Immature natural killer cell (primary cell): ENCODE data around the gene FHAD1. TPM values are rescaled to one million over a fixed set of nuclear protein-coding genes. Genes with fewer than 3 reads are reported as not detected.

Experiments
- DNase-seq, 3 donors: peaks; one replicate each; pipeline ENCODE4 v3.0.0; 2022; ENCODE audit warnings: mixed read lengths in 1 of 3
- H3K27ac Mint-ChIP-seq, 6 donors: one replicate each; pipeline ENCODE4 v1.8.0; 2020; ENCODE audit warnings: mixed read lengths in 6 of 6, mild to moderate bottlenecking in 5 of 6, inconsistent platforms in 4 of 6, moderate library complexity in 3 of 6
- H3K27me3 Mint-ChIP-seq, 3 donors: one replicate each; pipeline ENCODE4 v1.8.0; 2020 to 2021; ENCODE audit warnings: low read depth in 3 of 3, mild to moderate bottlenecking in 3 of 3, mixed read lengths in 3 of 3, moderate library complexity in 3 of 3, inconsistent platforms in 1 of 3
- H3K36me3 Mint-ChIP-seq, 3 donors: one replicate each; pipeline ENCODE4 v1.8.0; 2020; ENCODE audit warnings: mixed read lengths in 3 of 3, inconsistent platforms in 2 of 3, mild to moderate bottlenecking in 2 of 3
- H3K4me1 Mint-ChIP-seq, 2 donors: one replicate each; pipeline ENCODE4 v1.8.0; 2020; ENCODE audit warnings: inconsistent platforms in 2 of 2, mild to moderate bottlenecking in 2 of 2, mixed read lengths in 2 of 2, moderate library complexity in 1 of 2
- H3K4me3 Mint-ChIP-seq, 5 donors: one replicate each; pipeline ENCODE4 v1.8.0; 2020; ENCODE audit warnings: mild to moderate bottlenecking in 5 of 5, mixed read lengths in 5 of 5, inconsistent platforms in 3 of 5, moderate library complexity in 3 of 5
- H3K9me3 Mint-ChIP-seq, 6 donors: one replicate each; pipeline ENCODE4 v1.8.0; 2020; ENCODE audit warnings: mild to moderate bottlenecking in 6 of 6, mixed read lengths in 6 of 6, inconsistent platforms in 4 of 6, moderate library complexity in 3 of 6
- polyA plus RNA-seq, 3 donors: library from polyadenylated mRNA; unstranded; fragments of 300-500 nt; fragmentation: Illumina TruSeq; gene quantifications; one replicate each; pipeline ENCODE4 v1.2.3, GENCODE V29; 2021

Gene FHAD1
- polyA plus RNA-seq, 3 donors from 2014 or later, result 0.28 TPM; not detected in 2

GRCh38 chr1:15344380-15344779, 97.4 kb downstream of the FHAD1 start:
- DNase-seq, result no peak
- H3K4me1 Mint-ChIP-seq, result peaks cover 95% of the 10 kb centered on the region in 2 donors
- peak overlapping the region; percentile 93 to 98 (median 96) for H3K27ac Mint-ChIP-seq
- H3K9me3 Mint-ChIP-seq, result peaks cover 0 to 2% (median 0%) of the 10 kb centered on the region in 6 donors
- H3K36me3 Mint-ChIP-seq, result no peaks in the 10 kb centered on the region
- peaks cover 2 to 17% (median 2%) of the 10 kb centered on the region in 3 donors for H3K27me3 Mint-ChIP-seq
- H3K4me3 Mint-ChIP-seq, result peak overlapping the region; percentile 67 to 94 (median 81)

GRCh38 chr1:15344800-15345704, 98.0 kb downstream of the FHAD1 start:
- Mint-ChIP-seq H3K27me3 (peaks cover 2 to 17% (median 2%) of the 10 kb centered on the region in 3 donors), H3K4me3 (peak overlapping the region; percentile 81 to 94 (median 82)), H3K27ac (peak overlapping the region; percentile 93 to 98 (median 96)), H3K4me1 (peaks cover 93 to 94% of the 10 kb centered on the region in 2 donors), H3K36me3 (no peaks in the 10 kb centered on the region), H3K9me3 (peaks cover 0 to 2% (median 0%) of the 10 kb centered on the region in 6 donors)
- DNase-seq, result no peak

GRCh38 chr1:15345705-15346345, 98.8 kb downstream of the FHAD1 start:
- H3K27ac Mint-ChIP-seq, result peak overlapping the region; percentile 93 to 98 (median 96)
- H3K4me1 Mint-ChIP-seq, result peaks cover 86 to 95% of the 10 kb centered on the region in 2 donors
- peaks cover 0 to 2% (median 0%) of the 10 kb centered on the region in 6 donors for H3K9me3 Mint-ChIP-seq
- DNase-seq, result peak; percentile 80 to 81 (median 81)
- peak overlapping the region; percentile 81 to 94 (median 82) for H3K4me3 Mint-ChIP-seq
- H3K36me3 Mint-ChIP-seq, result no peaks in the 10 kb centered on the region
- H3K27me3 Mint-ChIP-seq, result peaks cover 0 to 17% (median 2%) of the 10 kb centered on the region in 3 donors

DNA sequence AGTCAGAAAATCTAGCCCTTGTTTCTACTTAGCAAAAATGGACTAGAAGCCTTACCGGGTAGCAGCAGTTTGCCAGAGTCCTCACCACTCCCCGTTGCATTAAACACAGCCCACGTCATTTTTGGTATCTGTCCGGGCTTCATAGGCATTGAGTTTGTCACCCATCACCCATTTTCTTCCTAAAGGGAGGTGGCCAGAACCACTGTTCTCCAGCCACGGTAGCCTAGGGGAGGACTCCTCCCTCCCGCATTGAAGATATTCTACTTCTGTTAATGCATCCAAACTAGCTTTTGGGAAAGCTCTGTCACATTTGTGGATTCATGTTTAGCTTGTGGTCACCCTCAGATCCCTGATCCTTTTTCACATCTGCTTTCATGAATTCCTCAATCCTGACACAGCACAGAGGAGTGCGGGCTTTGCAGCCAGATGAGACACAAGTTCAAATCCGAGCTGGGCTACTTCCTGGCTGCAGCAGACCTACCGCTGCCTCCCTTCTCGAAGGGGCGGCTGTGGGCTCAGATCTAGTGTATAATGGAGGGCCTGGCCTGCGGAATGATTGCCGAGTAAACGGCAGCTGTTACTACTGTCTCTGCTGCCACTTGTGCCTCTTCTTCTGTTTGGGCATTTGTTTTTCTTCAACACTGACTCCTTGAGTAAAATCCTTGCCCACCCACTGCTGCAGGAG, 99.5 kb downstream of the FHAD1 start:
- Mint-ChIP-seq H3K4me3 (peak overlapping the region; percentile 81 to 94 (median 82)), H3K27ac (peak overlapping the region; percentile 93 to 98 (median 96)), H3K9me3 (peaks cover 0 to 2% (median 0%) of the 10 kb centered on the region in 6 donors)

DNA sequence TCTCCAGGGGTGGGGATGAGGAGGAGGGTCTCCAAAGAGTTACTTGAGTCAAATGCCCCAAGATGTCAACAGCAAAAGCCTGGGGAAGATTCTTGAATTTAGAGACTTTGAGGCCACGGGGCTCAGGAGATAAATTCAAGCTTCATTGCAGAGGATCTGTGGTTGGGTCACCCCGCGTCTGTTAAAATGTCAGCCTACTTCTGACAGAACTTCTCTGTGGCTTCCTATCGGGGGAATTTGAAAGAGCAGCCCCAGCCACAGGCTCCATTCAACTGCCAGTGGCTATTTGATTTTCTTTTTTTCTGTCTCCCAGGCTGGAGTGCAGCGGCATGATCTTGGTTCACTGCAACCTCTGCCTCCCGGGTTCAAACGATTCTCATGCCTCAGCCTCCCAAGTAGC, 100.2 kb downstream of the FHAD1 start:
- Mint-ChIP-seq H3K4me1 (peaks cover 85 to 94% of the 10 kb centered on the region in 2 donors), H3K9me3 (peaks cover 0 to 2% (median 0%) of the 10 kb centered on the region in 6 donors), H3K27ac (peak overlapping the region; percentile 93 to 98 (median 96)), H3K36me3 (no peaks in the 10 kb centered on the region), H3K27me3 (peaks cover 0 to 15% (median 2%) of the 10 kb centered on the region in 3 donors), H3K4me3 (peak overlapping the region; percentile 81 to 94 (median 82))
- DNase-seq, result peak; percentile 69 to 73 (median 71)

More for the DNA sequence above, 99.5 kb downstream of the FHAD1 start:
- DNase-seq, result no peak
- H3K27me3 Mint-ChIP-seq, result peaks cover 0 to 17% (median 2%) of the 10 kb centered on the region in 3 donors
- peaks cover 85 to 95% of the 10 kb centered on the region in 2 donors for H3K4me1 Mint-ChIP-seq
- no peaks in the 10 kb centered on the region for H3K36me3 Mint-ChIP-seq

DNA sequence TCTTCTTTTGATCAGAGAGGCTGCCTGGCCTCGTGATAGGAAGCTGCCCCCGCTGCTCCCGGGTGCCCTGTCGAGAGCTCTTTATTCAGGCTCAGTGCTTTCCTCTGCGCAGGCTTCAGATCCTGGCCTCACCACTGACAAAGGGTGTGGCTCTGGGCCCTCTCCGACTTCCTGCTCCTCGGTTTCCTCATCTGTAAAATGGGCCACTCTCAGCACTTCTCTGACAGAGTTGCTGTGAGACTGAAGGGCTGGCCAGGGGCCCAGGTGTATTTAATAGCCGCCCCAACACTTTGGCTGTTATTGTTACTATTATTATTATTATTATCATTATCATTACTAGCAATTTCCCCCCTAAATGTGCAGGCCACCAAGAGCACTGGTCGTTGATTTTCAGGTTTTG, 101.6 kb downstream of the FHAD1 start:
- Mint-ChIP-seq H3K36me3 (peaks cover 0 to 5% (median 4%) of the 10 kb centered on the region in 3 donors), H3K9me3 (no peaks in the 10 kb centered on the region), H3K27me3 (peaks cover 4 to 20% (median 4%) of the 10 kb centered on the region in 3 donors), H3K4me1 (peaks cover 84 to 92% of the 10 kb centered on the region in 2 donors), H3K4me3 (peak overlapping the region in 2 of 5 donors; percentile 49 to 82), H3K27ac (peak overlapping the region in 5 of 6 donors; percentile 93 to 98 (median 96))
- no peak for DNase-seq

GRCh38 chr1:15349133-15349532, 102.1 kb downstream of the FHAD1 start:
- Mint-ChIP-seq H3K27ac (peak overlapping the region in 2 of 6 donors; percentile 93 to 96), H3K4me1 (peaks cover 82 to 91% of the 10 kb centered on the region in 2 donors), H3K27me3 (peaks cover 2 to 20% (median 4%) of the 10 kb centered on the region in 3 donors), H3K4me3 (peak overlapping the region in 1 of 5 donors; percentile 49), H3K36me3 (peaks cover 0 to 5% (median 4%) of the 10 kb centered on the region in 3 donors), H3K9me3 (no peaks in the 10 kb centered on the region)
- no peak for DNase-seq

DNA sequence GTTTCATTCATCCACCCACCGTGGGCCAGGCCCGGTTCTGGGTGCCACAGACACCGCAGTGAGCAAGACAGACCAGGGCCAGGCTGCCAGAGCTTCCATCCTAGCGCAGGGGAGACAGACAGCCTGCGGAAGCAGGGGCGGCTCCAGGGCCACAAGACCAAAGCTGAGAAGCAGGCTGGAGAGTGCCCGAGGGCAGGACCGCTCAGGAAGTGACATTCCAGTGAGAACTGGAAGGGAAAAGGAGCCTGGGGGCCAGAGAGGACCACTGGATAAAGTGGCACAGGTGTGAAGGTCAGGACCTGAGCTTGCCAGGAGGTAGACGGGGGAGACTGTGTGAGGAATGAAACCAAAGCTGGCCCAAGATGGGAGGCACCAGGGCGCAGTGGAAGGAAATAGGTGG, 103.1 kb downstream of the FHAD1 start:
- no peak for DNase-seq
- Mint-ChIP-seq H3K27ac (peak overlapping the region in 5 of 6 donors; percentile 49 to 69 (median 50)), H3K4me1 (peaks cover 74 to 81% of the 10 kb centered on the region in 2 donors), H3K9me3 (no peaks in the 10 kb centered on the region), H3K4me3 (no peak overlapping the region), H3K27me3 (peaks cover 2 to 21% (median 4%) of the 10 kb centered on the region in 3 donors), H3K36me3 (peaks cover 0 to 5% (median 4%) of the 10 kb centered on the region in 3 donors)

GRCh38 chr1:15350551-15351200, 103.7 kb downstream of the FHAD1 start:
- Mint-ChIP-seq H3K9me3 (no peaks in the 10 kb centered on the region), H3K4me1 (peaks cover 68 to 76% of the 10 kb centered on the region in 2 donors), H3K27me3 (peaks cover 2 to 19% (median 4%) of the 10 kb centered on the region in 3 donors), H3K27ac (peak overlapping the region in 3 of 6 donors; percentile 49 to 69 (median 64)), H3K36me3 (peaks cover 0 to 5% (median 4%) of the 10 kb centered on the region in 3 donors), H3K4me3 (no peak overlapping the region)
- no peak for DNase-seq

GRCh38 chr1:15351310-15351709, 104.3 kb downstream of the FHAD1 start:
- peaks cover 62 to 69% of the 10 kb centered on the region in 2 donors for H3K4me1 Mint-ChIP-seq

DNA sequence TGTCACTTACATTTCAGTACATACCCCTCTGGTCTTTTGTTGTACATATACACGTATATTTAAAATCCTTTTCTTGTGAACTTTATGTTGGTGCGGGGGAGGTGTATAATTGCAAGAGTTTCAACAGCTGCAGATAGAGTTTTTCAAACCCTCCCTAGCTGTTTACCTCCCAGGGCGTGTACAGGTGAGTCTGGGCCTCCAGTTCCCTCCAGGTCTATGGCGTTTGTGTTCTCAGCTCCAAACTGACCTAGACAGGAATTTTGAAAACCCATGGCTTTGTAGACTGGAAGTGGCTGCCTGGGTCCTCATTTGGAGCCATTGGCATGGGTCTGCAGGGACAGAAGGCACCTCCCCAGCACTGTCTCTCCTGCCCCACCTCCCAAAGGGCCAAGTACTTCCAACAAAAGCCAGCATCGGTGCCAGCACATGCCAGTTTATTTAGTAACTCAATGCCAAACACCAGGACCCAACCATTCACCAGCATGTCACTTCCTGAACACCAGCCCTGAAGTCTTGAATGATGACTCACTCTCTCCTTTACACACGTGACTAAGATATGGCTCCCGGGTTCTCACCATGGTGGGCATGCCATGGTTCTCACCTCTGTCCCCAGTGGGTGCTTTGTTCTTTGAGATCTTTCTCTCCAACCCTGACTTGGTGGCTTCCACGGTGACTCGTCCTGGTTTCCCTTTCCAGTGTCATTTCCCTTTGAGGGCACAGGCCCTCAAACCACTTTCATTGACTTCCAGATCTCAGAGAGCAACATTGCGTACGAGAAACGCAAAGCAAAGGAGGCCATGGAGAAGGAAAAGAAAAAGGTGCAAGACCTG, 105.3 kb downstream of the FHAD1 start:
- peaks cover 2 to 14% (median 4%) of the 10 kb centered on the region in 3 donors for H3K27me3 Mint-ChIP-seq
- H3K4me3 Mint-ChIP-seq, result peak overlapping the region; percentile 64 to 79 (median 71)
- H3K9me3 Mint-ChIP-seq, result no peaks in the 10 kb centered on the region
- peaks cover 0 to 5% (median 4%) of the 10 kb centered on the region in 3 donors for H3K36me3 Mint-ChIP-seq
- peaks cover 52 to 59% of the 10 kb centered on the region in 2 donors for H3K4me1 Mint-ChIP-seq
- peak; percentile 64 to 72 (median 66) for DNase-seq
- peak overlapping the region; percentile 79 to 95 (median 88) for H3K27ac Mint-ChIP-seq

More at GRCh38 chr1:15351310-15351709, 104.3 kb downstream of the FHAD1 start:
- no peak for DNase-seq
- no peaks in the 10 kb centered on the region for H3K9me3 Mint-ChIP-seq
- peaks cover 0 to 5% (median 4%) of the 10 kb centered on the region in 3 donors for H3K36me3 Mint-ChIP-seq
- peak overlapping the region in 5 of 6 donors; percentile 26 to 81 (median 60) for H3K27ac Mint-ChIP-seq
- peaks cover 2 to 14% (median 4%) of the 10 kb centered on the region in 3 donors for H3K27me3 Mint-ChIP-seq
- H3K4me3 Mint-ChIP-seq, result peak overlapping the region in 4 of 5 donors; percentile 17 to 53 (median 22)
